Lower leg skin (tissue), 3 donors: ENCODE measurements around the gene NELL1.

Experiments used
- CTCF ChIP-seq, 3 donors: fragments of 450-650 bp; IDR thresholded peaks; one replicate each; pipeline ENCODE4 v1.5.1; 2016; ENCODE audit warnings: antibody characterized with exemption in 3 of 3, mild to moderate bottlenecking in 3 of 3, moderate library complexity in 2 of 3
- POLR2A ChIP-seq, 2 donors: fragments of 450-650 bp; IDR thresholded peaks; one replicate each; pipeline ENCODE4 v1.6.1; 2016 to 2017; ENCODE audit warnings: antibody characterized with exemption in 2 of 2, mild to moderate bottlenecking in 1 of 2, moderate library complexity in 1 of 2

DNA sequence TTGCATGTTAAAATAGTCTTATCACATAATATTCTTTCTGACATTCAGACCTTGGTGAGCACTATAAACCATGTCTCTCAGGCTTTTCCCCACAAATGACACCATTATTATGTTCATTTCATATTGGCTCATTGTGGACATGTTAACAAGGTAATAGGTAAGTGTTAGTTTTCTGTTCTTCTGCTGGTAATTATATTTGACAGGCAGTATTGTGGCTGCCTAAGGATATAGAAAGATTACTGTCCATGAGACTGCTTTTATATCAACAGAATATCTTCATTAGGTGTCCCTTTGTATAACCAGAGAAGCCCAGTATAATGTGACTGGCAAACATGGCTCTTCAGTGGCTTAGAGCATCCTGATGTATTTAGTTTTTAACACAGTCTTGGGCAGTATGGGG lies 590.7 kb downstream of the NELL1 start:
- TF ChIP-seq CTCF (IDR thresholded peaks at IDR 0.05), result no peak
- no peak for TF ChIP-seq POLR2A (IDR thresholded peaks at IDR 0.05)
